Cerebellar nuclear complex (tissue), 1 donor: Measurements from ENCODE around the gene RNF2.

ENCODE experiments used
- DNase-seq, 2 experiments: peaks; one replicate each; lab custom pipeline; 2025; lab: John Stamatoyannopoulos, UW

The RNF2 gene

DNA sequence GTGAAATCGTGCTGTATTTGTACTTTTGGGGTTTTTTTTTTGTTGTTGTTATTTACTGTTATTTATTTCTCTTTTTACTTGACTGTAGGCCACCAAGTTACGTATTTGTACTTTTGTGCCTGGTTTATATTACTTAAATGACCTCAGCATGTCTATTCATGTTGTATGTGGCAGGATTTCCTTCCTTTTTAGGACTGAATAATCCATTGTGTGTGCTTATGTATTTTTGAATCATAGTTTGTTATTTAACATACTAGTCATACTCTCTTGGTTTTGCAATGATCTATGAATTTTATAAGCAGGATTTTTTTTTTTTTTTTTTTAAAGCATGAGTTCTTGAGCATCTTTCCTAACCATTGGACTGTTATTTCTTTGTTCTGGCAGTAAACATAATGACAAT is 51.2 kb downstream of the RNF2 start:
- DNase-seq, result no peak

DNA sequence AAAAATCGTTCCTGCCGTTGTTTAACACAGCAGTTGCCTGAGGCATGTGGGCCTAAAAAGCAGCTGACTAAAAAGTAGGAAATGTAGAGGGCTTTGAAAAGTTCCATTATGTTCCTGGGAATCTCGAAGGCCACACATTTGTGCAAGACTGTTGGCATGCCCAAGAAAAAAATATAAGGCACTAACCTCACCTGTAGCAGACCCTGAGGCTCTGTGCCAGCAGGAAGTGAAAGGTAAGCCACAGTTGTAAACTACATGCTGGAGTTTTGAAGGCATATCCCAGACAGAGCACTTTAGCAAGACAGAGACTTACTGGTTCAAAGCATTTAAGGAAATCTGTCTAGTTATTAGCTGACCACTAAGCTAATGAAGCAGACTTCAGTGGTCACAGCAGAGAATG is 58.7 kb downstream of the RNF2 start:
- DNase-seq, result no peak

DNA sequence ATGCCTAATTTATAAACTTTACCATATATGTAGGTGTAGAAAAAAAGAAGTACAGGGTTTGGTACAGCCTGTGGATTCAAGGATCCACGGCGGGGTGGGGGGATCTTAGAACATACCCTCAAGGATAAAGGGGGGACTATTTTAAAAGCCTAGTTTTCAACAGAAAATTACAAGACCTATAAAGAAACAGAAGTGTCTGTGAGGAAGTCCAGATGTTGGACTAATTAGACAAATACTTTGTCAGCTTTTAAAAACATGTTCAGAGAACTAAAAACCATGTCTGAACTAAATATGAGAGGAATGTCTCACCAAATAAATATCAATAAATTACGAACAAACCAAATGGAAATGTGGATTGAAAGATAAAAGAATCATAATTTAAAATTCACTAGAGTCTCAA is 59.8 kb downstream of the RNF2 start:
- no peak for DNase-seq

DNA sequence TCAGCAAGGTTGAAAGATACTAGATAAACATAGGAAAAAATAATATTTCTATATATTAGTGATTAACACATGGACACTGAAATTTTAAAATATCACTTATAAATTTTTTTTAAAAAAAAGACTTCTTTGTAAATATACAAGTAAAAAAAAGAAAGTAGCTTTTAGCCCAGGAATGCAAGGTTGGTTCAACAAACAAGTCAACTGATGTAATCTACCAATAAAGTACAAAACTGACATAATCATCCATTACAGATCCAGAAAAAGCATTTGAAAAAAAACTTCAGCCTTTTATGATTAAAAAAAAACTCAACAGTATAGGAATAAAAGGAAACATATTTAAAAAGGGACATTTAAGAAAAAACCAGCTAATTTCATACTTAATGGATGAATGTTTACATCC is 63.0 kb downstream of the RNF2 start:
- no peak for DNase-seq

DNA sequence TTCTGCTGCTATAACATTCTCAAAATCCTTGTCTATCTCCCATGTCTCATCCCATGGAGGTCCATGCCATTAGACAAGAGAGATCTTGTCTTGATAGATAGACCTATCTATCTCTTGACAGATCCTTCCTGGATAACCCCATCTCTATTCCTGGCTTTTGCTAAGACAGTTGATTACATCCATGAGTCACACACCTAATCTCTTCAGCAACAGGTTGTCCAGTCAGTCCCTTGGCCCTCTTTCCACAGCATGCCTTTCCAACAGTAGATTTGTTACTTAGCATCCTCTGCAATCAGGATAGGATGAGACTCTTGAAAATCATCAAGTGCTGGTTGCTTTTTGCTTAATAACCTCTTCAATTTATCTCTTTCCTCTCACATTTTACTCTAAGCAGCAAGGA is 64.8 kb downstream of the RNF2 start:
- no peak for DNase-seq

DNA sequence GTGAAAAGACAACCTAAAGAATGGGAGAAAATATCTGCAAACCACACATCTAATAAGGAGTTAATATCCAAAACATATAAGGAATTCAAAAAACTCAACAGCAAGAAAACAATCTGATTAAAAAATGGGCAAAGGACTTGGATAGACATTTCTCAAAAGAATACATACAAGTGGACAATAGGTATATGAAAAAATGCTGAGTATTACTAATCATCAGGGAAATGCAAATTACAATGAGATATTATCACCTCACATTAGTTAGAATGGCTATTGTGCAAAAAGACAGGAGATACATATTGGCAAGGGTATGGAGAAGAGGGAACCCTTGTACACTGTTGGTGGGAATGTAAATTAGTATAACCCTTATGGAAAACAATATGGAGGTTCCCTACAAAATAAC is 66.5 kb downstream of the RNF2 start:
- no peak for DNase-seq

DNA sequence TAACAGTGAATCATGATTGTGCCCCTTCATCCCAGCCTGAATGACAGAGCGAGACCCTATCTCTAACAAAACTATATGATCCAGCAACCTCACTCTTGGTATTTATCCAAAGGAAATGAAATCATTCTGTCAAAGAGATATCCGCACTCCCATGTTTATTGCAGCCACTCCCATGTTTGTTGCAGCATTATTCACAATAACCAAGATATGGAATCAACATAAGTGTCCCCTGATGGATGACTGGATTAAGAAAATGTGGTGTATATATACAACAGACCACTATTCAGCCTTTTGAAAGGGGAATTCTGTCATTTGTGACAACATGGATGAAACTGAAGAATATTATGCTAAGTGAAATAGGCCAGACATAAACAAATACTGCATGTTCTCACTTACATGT is 67.0 kb downstream of the RNF2 start:
- DNase-seq, result no peak

DNA sequence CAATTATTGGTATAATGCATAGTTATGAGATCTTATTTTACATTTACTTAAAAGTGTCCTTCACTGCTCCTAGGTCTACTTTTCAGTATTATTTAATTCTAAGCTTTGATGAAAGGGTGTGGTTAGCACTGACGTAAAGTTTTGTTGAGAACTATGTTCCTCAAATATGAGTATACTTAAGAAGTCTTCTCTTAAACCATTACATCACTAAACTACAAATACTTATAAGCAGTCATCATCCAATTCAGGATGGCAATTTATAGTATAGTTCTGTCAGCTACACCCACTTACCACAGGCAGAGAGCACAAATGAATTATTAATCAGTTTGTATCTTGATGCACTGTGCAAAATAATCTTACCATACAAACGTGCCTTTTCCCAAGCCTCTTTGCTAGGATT is 84.3 kb downstream of the RNF2 start:
- no peak for DNase-seq

DNA sequence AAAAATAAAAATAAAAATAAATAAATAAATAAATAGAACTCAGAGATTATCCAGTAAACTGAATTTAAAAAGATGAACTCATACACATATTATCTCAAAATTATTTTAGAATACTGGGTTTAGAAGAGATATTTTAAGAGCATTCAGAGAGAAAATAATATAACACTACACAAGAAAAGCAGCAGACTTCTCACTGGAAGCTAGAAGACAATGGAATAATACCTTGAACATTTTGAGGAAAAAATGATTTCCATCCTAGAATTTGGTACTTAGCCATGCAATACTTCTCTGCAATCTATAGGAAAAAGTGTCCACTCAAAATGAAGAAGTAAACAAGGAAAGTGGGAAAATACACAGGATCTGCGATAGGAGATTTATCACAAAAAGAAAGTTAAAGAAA is 87.2 kb downstream of the RNF2 start:
- no peak for DNase-seq

DNA sequence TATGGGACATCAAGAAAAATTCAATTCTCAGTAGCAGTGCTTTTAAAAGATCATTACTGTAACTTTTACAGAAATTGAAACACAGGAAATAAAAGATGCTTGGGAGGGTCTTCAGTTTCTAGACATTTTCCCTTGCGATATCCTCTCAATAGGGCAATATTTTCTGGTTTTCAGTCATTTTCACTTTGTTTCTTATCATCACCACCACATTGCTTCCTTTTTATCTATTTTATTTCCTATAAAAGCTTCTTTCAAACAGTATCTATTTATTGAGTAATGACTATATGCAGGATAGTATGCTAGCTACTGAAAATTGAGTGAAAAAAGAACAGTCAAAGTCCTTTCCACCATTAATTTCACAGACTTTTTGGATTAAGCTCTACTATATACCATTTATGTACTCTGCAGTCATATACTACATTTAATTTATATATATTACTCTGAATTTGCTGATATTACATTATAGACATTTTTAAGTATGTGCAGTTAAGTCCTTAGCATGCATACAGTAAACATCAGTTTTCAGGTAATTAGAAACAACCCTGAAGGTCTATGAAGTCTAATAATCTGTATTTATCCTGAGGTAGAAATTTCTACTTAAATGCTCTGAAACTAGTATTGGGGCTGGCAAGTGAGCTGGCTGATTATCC is 92.7 kb downstream of the RNF2 start:
- DNase-seq, result no peak

DNA sequence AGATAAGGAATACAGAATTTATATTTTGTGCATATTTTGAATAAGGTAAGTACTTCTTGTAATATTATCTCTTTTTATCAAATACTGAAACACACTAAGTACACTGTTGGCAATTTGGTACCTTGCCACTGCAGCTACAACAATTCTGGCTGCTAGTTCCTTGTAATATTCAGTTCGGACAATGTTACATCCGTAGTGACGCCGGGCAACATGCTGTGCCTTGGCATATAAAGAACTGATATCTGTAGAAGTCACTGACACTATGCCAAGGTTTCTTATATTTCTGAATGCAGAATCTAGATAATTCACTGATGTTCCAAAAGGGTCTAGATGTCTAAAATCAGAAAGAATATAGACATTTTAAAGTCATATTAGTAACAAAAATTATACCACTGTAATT is 93.9 kb downstream of the RNF2 start:
- DNase-seq, result peak in 1 of 2 experiments; percentile 7

DNA sequence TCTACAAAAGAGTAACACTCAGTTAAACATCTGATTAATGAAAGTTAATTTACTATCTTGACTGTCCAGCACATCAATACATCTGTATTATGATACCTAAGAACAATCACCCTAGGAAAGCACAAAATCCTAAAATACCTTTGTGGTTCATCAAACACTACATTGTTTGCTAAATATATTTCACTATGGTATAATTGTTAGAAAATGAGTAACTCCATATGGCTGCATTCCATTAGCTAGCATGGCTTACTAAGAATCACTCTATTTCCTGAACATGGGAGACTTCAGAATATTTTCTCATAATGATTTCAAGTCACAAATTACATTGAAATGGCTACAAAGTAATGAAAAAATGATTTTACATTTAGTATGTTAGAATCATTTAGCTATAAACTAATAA is 98.9 kb downstream of the RNF2 start:
- no peak for DNase-seq

DNA sequence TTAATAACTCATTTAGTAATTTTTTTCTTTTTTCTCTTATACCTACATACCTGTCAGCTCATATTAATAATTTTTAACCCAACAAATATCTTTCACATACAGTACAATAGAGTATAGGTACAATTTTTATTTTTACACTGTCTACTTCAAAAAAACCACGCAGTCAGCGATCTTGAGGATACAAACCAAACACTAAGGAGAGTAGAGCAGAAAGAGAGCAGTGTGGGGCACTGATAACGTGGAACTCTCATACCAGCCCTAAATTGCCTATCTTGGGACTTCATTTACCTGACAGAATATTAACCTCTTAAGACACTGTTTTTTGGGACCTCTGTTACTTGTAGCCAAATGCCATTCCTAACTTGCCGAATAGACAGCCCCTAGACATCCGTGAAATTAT is 105.9 kb downstream of the RNF2 start:
- DNase-seq, result no peak
